Mucosa of descending colon (tissue), 3 donors: Measurements from ENCODE around the gene ATF2. TPM values are rescaled to one million over a fixed set of nuclear protein-coding genes. Genes with fewer than 3 reads are reported as not detected.
"Not testable (repeated sequence)": the region's sequence is repeated elsewhere in the genome, so short reads cannot be mapped to it uniquely, and the experiment has no call there.

Experiments
- ATAC-seq: fragments of 200-7000 bp; cut with Tn5 transposase; one replicate; pipeline ENCODE4 v1.9.1; 2020; ENCODE audit warnings: mild to moderate bottlenecking, moderate library complexity
- DNase-seq, 3 donors: peaks; one replicate each; pipeline ENCODE4 v3.0.0-alpha.2; 2020
- H3K36me3 ChIP-seq: fragments of 200-600 bp; one replicate; pipeline ENCODE4 v1.8.0; 2021; ENCODE audit warnings: low read depth, mild to moderate bottlenecking
- H3K4me1 ChIP-seq: fragments of 200-600 bp; one replicate; pipeline ENCODE4 v1.8.0; 2021; ENCODE audit warnings: low read depth, mild to moderate bottlenecking
- H3K4me3 ChIP-seq: fragments of 200-600 bp; one replicate; pipeline ENCODE4 v1.8.0; 2021; ENCODE audit warnings: mild to moderate bottlenecking
- H3K9me3 ChIP-seq: fragments of 200-600 bp; one replicate; pipeline ENCODE4 v1.8.0; 2021; ENCODE audit warnings: mild to moderate bottlenecking
- CTCF ChIP-seq: fragments of 200-600 bp; IDR thresholded peaks from one replicate; pipeline ENCODE4 v1.8.0; 2022; ENCODE audit warnings: antibody characterized with exemption, mild to moderate bottlenecking
- intact Hi-C, 2 donors: fragments of 100-400 bp; cut with DNase I in 1 of 2; cut with micrococcal nuclease in 1 of 2; formaldehyde crosslinking; loops; one replicate each; pipeline versions ENCODE4 v1.11.0 to v1.11.1; 2022; cut with DNase I, micrococcal nuclease
- total RNA-seq, 3 donors: library from RNA; stranded (reverse); fragmentation: NEBNext Ultra II Directional in 2 of 3; extraction: Animal tissue kit (Norgen Biotek cat#: 25700) in 2 of 3; gene quantifications; one replicate each; pipeline versions ENCODE4 v1.2.1 to v1.2.4, GENCODE V29; 2021 to 2023
- donor health status: DM: no; HTN: no; CAD: no; lungs with moderate emphysema.
- donor health status: DM: no; HTN: no; CAD: no.
- donor health status: DM: no; HTN: yes; CAD: no.

ATF2 gene
- total RNA-seq, 3 donors from 2014 or later: 43.3 to 50.3 (median 44.7) TPM

GRCh38 chr2:175123254-175123653 lies 44.7 kb downstream of the ATF2 start:
- Histone ChIP-seq H3K4me3 (no peak overlapping the region), H3K9me3 (no peaks in the 10 kb centered on the region), H3K36me3 (no peaks in the 10 kb centered on the region), H3K4me1 (no peaks in the 10 kb centered on the region)
- TF ChIP-seq CTCF: no peak
- no peak for ATAC-seq
- intact Hi-C loops: no loop called here
- no peak for DNase-seq

- Histone ChIP-seq H3K36me3 (no peaks in the 10 kb centered on the region), H3K4me3 (no peak overlapping the region), H3K9me3 (no peaks in the 10 kb centered on the region), H3K4me1 (no peaks in the 10 kb centered on the region)
- TF ChIP-seq CTCF: peak; percentile 61
- ATAC-seq: peak; percentile 53
- DNase-seq: no peak
- intact Hi-C loops: loop anchor here in 1 of 2 donors (10.0 kb wide), 1 partner anchor 154 kb away; no protein-coding TSS in a partner anchor
Measured at GRCh38 chr2:175111200-175111657, 56.8 kb downstream of the ATF2 start.

- not testable (repeated sequence) for H3K4me3 ChIP-seq, H3K4me1 ChIP-seq, H3K9me3 ChIP-seq
Measured at GRCh38 chr2:175108091-175108490, 59.9 kb downstream of the ATF2 start.

GRCh38 chr2:175107146-175107545 lies 60.9 kb downstream of the ATF2 start:
- H3K4me3 ChIP-seq: no peak overlapping the region
- DNase-seq (no peak), ATAC-seq (no peak)
- intact Hi-C loops: no loop called here
- no peak for TF ChIP-seq CTCF
- no peaks in the 10 kb centered on the region for H3K9me3 ChIP-seq
- no peaks in the 10 kb centered on the region for H3K4me1 ChIP-seq
- no peaks in the 10 kb centered on the region for H3K36me3 ChIP-seq

More at GRCh38 chr2:175108091-175108490, 59.9 kb downstream of the ATF2 start:
- DNase-seq, H3K36me3 ChIP-seq, intact Hi-C loops, ATAC-seq: not testable (repeated sequence)

- no peak for TF ChIP-seq CTCF
- DNase-seq (no peak), ATAC-seq (no peak)
- H3K4me3 ChIP-seq: no peak overlapping the region
- intact Hi-C loops: no loop called here
- no peaks in the 10 kb centered on the region for H3K36me3 ChIP-seq
- H3K9me3 ChIP-seq: no peaks in the 10 kb centered on the region
- H3K4me1 ChIP-seq: no peaks in the 10 kb centered on the region
Measured at GRCh38 chr2:175103191-175103590, 64.8 kb downstream of the ATF2 start.

- no peak overlapping the region for H3K4me3 ChIP-seq
- ATAC-seq (no peak), DNase-seq (no peak)
- intact Hi-C loops: no loop called here
- no peak for TF ChIP-seq CTCF
- H3K36me3 ChIP-seq: no peaks in the 10 kb centered on the region
- H3K4me1 ChIP-seq: no peaks in the 10 kb centered on the region
- H3K9me3 ChIP-seq: no peaks in the 10 kb centered on the region
Measured at GRCh38 chr2:175101514-175101913, 66.5 kb downstream of the ATF2 start.
